ENCODE measurements around the gene NAA30. TPM values are rescaled to one million over a fixed set of nuclear protein-coding genes. Genes with fewer than 3 reads are reported as not detected.

NAA30 gene
- polyA plus RNA-seq, 3 donors, result 2.6 to 5.5 (median 2.9) TPM

- Histone ChIP-seq H3K27me3 (ENCODE audit: control insufficient read depth in 2 of 2, insufficient read depth in 2 of 2, low read length in 2 of 2) (peaks cover 0 to 2% of the 10 kb centered on the region in 2 donors), H3K4me1 (ENCODE audit: control insufficient read depth in 1 of 2, insufficient read depth in 2 of 2, low read length in 2 of 2) (peaks cover 2 to 12% of the 10 kb centered on the region in 2 donors), H4K20me1 (ENCODE audit: insufficient read depth, low read length) (no peaks in the 10 kb centered on the region), H3K9ac (ENCODE audit: insufficient read depth, low read length, poor library complexity, severe bottlenecking) (no peak overlapping the region), H3K79me2 (ENCODE audit: insufficient read depth, low read length) (no peaks in the 10 kb centered on the region), H2AFZ (ENCODE audit: insufficient read depth, low read depth, low read length, poor library complexity, severe bottlenecking) (no peak overlapping the region), H3K27ac (ENCODE audit: low read depth in 1 of 2, low read length in 2 of 2) (no peak overlapping the region), H3K9me3 (replicated peaks in 1 of 2; ENCODE audit: control insufficient read depth in 1 of 2, insufficient read depth in 1 of 2, low read length in 2 of 2) (no peaks in the 10 kb centered on the region), H3K4me3 (replicated peaks in 1 of 3; ENCODE audit: low read depth in 2 of 3, low read length in 3 of 3) (no peak overlapping the region), H3K4me2 (replicated peaks; ENCODE audit: extremely low read depth, low read length, poor library complexity, severe bottlenecking) (no peak overlapping the region), H3K36me3 (replicated peaks in 1 of 2; ENCODE audit: control insufficient read depth in 1 of 2, insufficient read depth in 2 of 2, low read length in 2 of 2) (no peaks in the 10 kb centered on the region)
- Mint-ChIP-seq H3K9me3 (peaks cover 0 to 3% (median 0%) of the 10 kb centered on the region in 7 donors), H3K4me1 (peaks cover 9% of the 10 kb centered on the region), H3K27me3 (ENCODE audit: low read depth in 3 of 3) (peaks cover 2 to 4% (median 2%) of the 10 kb centered on the region in 3 donors), H3K27ac (no peak overlapping the region), H3K36me3 (no peaks in the 10 kb centered on the region), H3K4me3 (no peak overlapping the region)
- TF ChIP-seq CTCF (IDR thresholded peaks at IDR 0.05), result no peak
- intact Hi-C loops (cut with micrococcal nuclease), result no loop called here
- DNase-seq, result no peak
Measured at GRCh38 chr14:57378661-57379060, 11.7 kb upstream of the NAA30 start.

GRCh38 chr14:57380935-57381334 lies 9.5 kb upstream of the NAA30 start:
- H3K27ac Mint-ChIP-seq, result peak overlapping the region in 2 of 7 donors; percentile 27 to 64
- H3K4me3 Mint-ChIP-seq, result no peak overlapping the region
- 37% methylated on average over 2 of the region's 3 CpGs for WGBS (ENCODE audit: insufficient coverage)
- Histone ChIP-seq H3K4me3 (replicated peaks in 1 of 3; ENCODE audit: low read depth in 2 of 3, low read length in 3 of 3) (no peak overlapping the region), H3K9me3 (replicated peaks in 1 of 2; ENCODE audit: control insufficient read depth in 1 of 2, insufficient read depth in 1 of 2, low read length in 2 of 2) (no peaks in the 10 kb centered on the region), H3K4me1 (ENCODE audit: control insufficient read depth in 1 of 2, insufficient read depth in 2 of 2, low read length in 2 of 2) (peaks cover 2 to 14% of the 10 kb centered on the region in 2 donors), H3K9ac (ENCODE audit: insufficient read depth, low read length, poor library complexity, severe bottlenecking) (no peak overlapping the region), H3K4me2 (replicated peaks; ENCODE audit: extremely low read depth, low read length, poor library complexity, severe bottlenecking) (no peak overlapping the region), H3K27ac (ENCODE audit: low read depth in 1 of 2, low read length in 2 of 2) (no peak overlapping the region), H3K79me2 (ENCODE audit: insufficient read depth, low read length) (no peaks in the 10 kb centered on the region), H4K20me1 (ENCODE audit: insufficient read depth, low read length) (no peaks in the 10 kb centered on the region), H2AFZ (ENCODE audit: insufficient read depth, low read depth, low read length, poor library complexity, severe bottlenecking) (no peak overlapping the region), H3K36me3 (replicated peaks in 1 of 2; ENCODE audit: control insufficient read depth in 1 of 2, insufficient read depth in 2 of 2, low read length in 2 of 2) (no peaks in the 10 kb centered on the region), H3K27me3 (ENCODE audit: control insufficient read depth in 2 of 2, insufficient read depth in 2 of 2, low read length in 2 of 2) (peaks cover 0 to 2% of the 10 kb centered on the region in 2 donors)
- TF ChIP-seq CTCF (IDR thresholded peaks at IDR 0.05), result no peak
- H3K27me3 Mint-ChIP-seq (ENCODE audit: low read depth in 3 of 3), result peaks cover 2 to 5% (median 4%) of the 10 kb centered on the region in 3 donors
- no peaks in the 10 kb centered on the region for H3K36me3 Mint-ChIP-seq
- intact Hi-C loops (cut with micrococcal nuclease), result no loop called here
- H3K9me3 Mint-ChIP-seq, result peaks cover 0 to 3% (median 0%) of the 10 kb centered on the region in 7 donors
- H3K4me1 Mint-ChIP-seq, result peaks cover 9% of the 10 kb centered on the region
- peak in 1 of 3 donors; percentile 23 for DNase-seq

Measured in CD14-positive monocyte (primary cell).